Kidney (tissue), 14 donors: ENCODE results near the gene KCNH2. TPM values are rescaled to one million over a fixed set of nuclear protein-coding genes. Genes with fewer than 3 reads are reported as not detected.

ENCODE experiments used
- DNase-seq, 5 donors: peaks; one replicate each; pipeline ENCODE4 v3.0.0-alpha.2; 2013 to 2020
- FAIRE-seq: peaks from 2 replicates; lab custom pipeline; 2012; peaks lifted over from hg19 to GRCh38; lab: Jason Lieb, UNC
- H3K27ac ChIP-seq, 2 donors: one replicate each; pipeline ENCODE4 v1.7.0; 2013; ENCODE audit warnings: low read depth in 2 of 2, low read length in 2 of 2, inconsistent platforms in 1 of 2
- H3K27me3 ChIP-seq: one replicate; pipeline ENCODE4 v1.7.1; 2013; ENCODE audit warnings: low read length, inconsistent platforms; ENCODE audit not compliant: control insufficient read depth, insufficient read depth
- H3K36me3 ChIP-seq, 3 donors: one replicate each; pipeline versions ENCODE4 v1.7.0 to v1.7.1; 2013; ENCODE audit warnings: low read length in 3 of 3, control low read depth in 1 of 3, inconsistent platforms in 1 of 3; ENCODE audit not compliant: insufficient read depth in 3 of 3, control insufficient read depth in 2 of 3
- H3K4me1 ChIP-seq, 3 donors: one replicate each; pipeline versions ENCODE4 v1.7.0 to v1.7.1; 2013; ENCODE audit warnings: low read length in 3 of 3, inconsistent platforms in 1 of 3, low read depth in 1 of 3; ENCODE audit not compliant: control insufficient read depth in 2 of 3, insufficient read depth in 2 of 3
- H3K4me3 ChIP-seq, 3 donors: one replicate each; pipeline versions ENCODE4 v1.7.0 to v1.8.1; 2013; ENCODE audit warnings: low read length in 3 of 3, control low read depth in 1 of 3, inconsistent platforms in 1 of 3
- H3K9ac ChIP-seq, 3 donors: one replicate each; pipeline versions ENCODE4 v1.7.0 to v1.7.1; 2013; ENCODE audit warnings: low read length in 3 of 3, control low read depth in 1 of 3, inconsistent platforms in 1 of 3
- H3K9me3 ChIP-seq, 3 donors: one replicate each; pipeline versions ENCODE4 v1.7.0 to v1.7.1; 2013; ENCODE audit warnings: low read length in 3 of 3, control low read depth in 1 of 3, inconsistent platforms in 1 of 3; ENCODE audit not compliant: control insufficient read depth in 2 of 3, insufficient read depth in 1 of 3
- CTCF ChIP-seq: IDR thresholded peaks from 3 replicates; pipeline ENCODE4 v1.5.1; 2012; ENCODE audit warnings: mild to moderate bottlenecking, moderate library complexity, borderline replicate concordance; ENCODE audit not compliant: insufficient read depth; ENCODE audit errors: extremely low read depth
- intact Hi-C: fragments of 100-400 bp; cut with DNase I; formaldehyde crosslinking; loops from one replicate; pipeline ENCODE4 v1.11.1; 2022
- polyA plus RNA-seq: library from polyadenylated mRNA; stranded (reverse); fragments of 350-450 nt; fragmentation: Illumina TruSeq; extraction: RNeasy Lipid Tissue Mini Kit (QIAGEN cat#74804); gene quantifications from one replicate; pipeline ENCODE4 v1.2.3, GENCODE V29; 2014; ENCODE audit warnings: low read depth, low replicate concordance; ENCODE audit not compliant: insufficient read depth
- total RNA-seq: library from RNA; stranded (reverse); fragmentation: NEBNext Ultra II Directional; extraction: Animal tissue kit (Norgen Biotek cat#: 25700); gene quantifications from one replicate; pipeline ENCODE4 v1.2.1, GENCODE V29; 2021
- donor health status: control.
- donor health status: control.
- donor health status: control.
- donor health status: control.
- donor health status: control.
- donor health status: DM: yes; HTN: yes; CAD: no.
- donor health status: Normal renal cell carcinoma (clear cell type).

KCNH2 gene
- total and polyA plus RNA-seq, 2 donors from 2014 or later: 1.3 to 1.5 TPM

GRCh38 chr7:150990416-150991186 lies 12.5 kb upstream of the KCNH2 start, which contains the start of gene NOS3:
Gene NOS3 (plus strand): TSS chr7:150991017. CDS start chr7:150993804, 2,787 bp downstream.
- peaks cover 0 to 4% (median 0%) of the 10 kb centered on the region in 3 donors for H3K4me1 ChIP-seq
- DNase-seq: no peak
- intact Hi-C loops: no loop called here
- no peak within 1 kb of the TSS for H3K4me3 ChIP-seq
- H3K36me3 ChIP-seq: no peaks in the 10 kb centered on the region
- TF ChIP-seq CTCF: no peak
- H3K27ac ChIP-seq: peak within 1 kb of the TSS; percentile 11 to 14
- H3K27me3 ChIP-seq: no peaks in the 10 kb centered on the region
- no peak for FAIRE-seq
- H3K9ac ChIP-seq: no peak within 1 kb of the TSS
- H3K9me3 ChIP-seq: peaks cover 0 to 3% (median 2%) of the 10 kb centered on the region in 3 donors

GRCh38 chr7:150989456-150989855 lies 11.3 kb upstream of the KCNH2 start:
- Histone ChIP-seq H3K9ac (no peak overlapping the region), H3K4me1 (peaks cover 0 to 4% (median 0%) of the 10 kb centered on the region in 3 donors), H3K27me3 (no peaks in the 10 kb centered on the region), H3K9me3 (peaks cover 0 to 3% (median 2%) of the 10 kb centered on the region in 3 donors), H3K4me3 (no peak overlapping the region), H3K27ac (peak overlapping the region; percentile 60 to 71), H3K36me3 (no peaks in the 10 kb centered on the region)
- TF ChIP-seq CTCF: no peak
- intact Hi-C loops: no loop called here
- DNase-seq (no peak), FAIRE-seq (no peak)

GRCh38 chr7:150988230-150989226 lies 10.4 kb upstream of the KCNH2 start:
- TF ChIP-seq CTCF: peak; percentile 69
- Histone ChIP-seq H3K9ac (no peak overlapping the region), H3K27ac (peak overlapping the region; percentile 60 to 71), H3K27me3 (no peaks in the 10 kb centered on the region), H3K4me1 (peaks cover 0 to 4% (median 0%) of the 10 kb centered on the region in 3 donors), H3K36me3 (no peaks in the 10 kb centered on the region), H3K9me3 (peaks cover 0 to 3% (median 2%) of the 10 kb centered on the region in 3 donors), H3K4me3 (no peak overlapping the region)
- FAIRE-seq: no peak
- intact Hi-C loops: no loop called here
- peak; percentile 79 to 90 (median 86) for DNase-seq
